HepG2 (cell line): ENCODE results near the gene RPL37A. TPM values are rescaled to one million over a fixed set of nuclear protein-coding genes. Genes with fewer than 3 reads are reported as not detected.

ENCODE experiments used
- ATAD3A ChIP-seq: sonication (generic); formaldehyde crosslinking; IDR thresholded peaks from 2 replicates; pipeline ENCODE4 v1.4.0; 2020; ENCODE audit warnings: missing genetic modification reagents
- GTF2F1 ChIP-seq: fragments of 150-350 bp; IDR thresholded peaks from 2 replicates; pipeline ENCODE4 v1.6.1; 2014; ENCODE audit warnings: low read length
- KLF15 ChIP-seq: sonication (generic); formaldehyde crosslinking; IDR thresholded peaks from 2 replicates; pipeline ENCODE4 v1.8.1; 2023; ENCODE audit warnings: borderline replicate concordance, mild to moderate bottlenecking, inconsistent platforms, missing genetic modification reagents, mixed read lengths
- KLF16 ChIP-seq, 2 experiments: sonication (generic) in 1 of 2; formaldehyde crosslinking in 1 of 2; IDR thresholded peaks; 2 replicates each; pipeline versions ENCODE4 v1.6.1 to v1.8.0; 2016 to 2023; ENCODE audit warnings: missing genetic modification reagents in 2 of 2, missing compliant biosample characterization in 1 of 2
- PLRG1 ChIP-seq: fragments of 450-650 bp; conservative IDR thresholded peaks from 2 replicates; pipeline ENCODE4 v1.6.1; 2016
- SALL1 ChIP-seq: sonication (generic); formaldehyde crosslinking; IDR thresholded peaks from 2 replicates; pipeline ENCODE4 v1.8.0; 2022; ENCODE audit warnings: mild to moderate bottlenecking, missing genetic modification reagents
- ZFP1 ChIP-seq: IDR thresholded peaks from 2 replicates; pipeline ENCODE4 v1.6.1; 2016
- ZNF143 ChIP-seq: sonication (generic); formaldehyde crosslinking; IDR thresholded peaks from 2 replicates; pipeline ENCODE4 v1.4.0; 2020; ENCODE audit warnings: missing genetic modification reagents
- ZNF431 ChIP-seq: sonication (generic); formaldehyde crosslinking; IDR thresholded peaks from 2 replicates; pipeline ENCODE4 v1.9.0; 2022; ENCODE audit warnings: missing genetic modification reagents, low read depth, mild to moderate bottlenecking, borderline replicate concordance
- polyA plus RNA-seq, 8 experiments: library from polyadenylated mRNA; depleted of rRNA in 3 of 8; stranded (reverse) in 7 of 8; unstranded in 1 of 8; fragments of >200 nt; fragmentation: Illumina TruSeq in 4 of 8; extraction: Trizol in 4 of 8; gene quantifications; 2 replicates each; pipeline versions ENCODE4 v1.2.1 to v1.2.3, GENCODE V29; 2011 to 2016; ENCODE audit warnings: low read depth in 4 of 8, missing spikeins in 1 of 8, mixed read lengths in 1 of 8; ENCODE audit not compliant: insufficient read depth in 1 of 8
- total RNA-seq, 5 experiments: library from RNA; depleted of rRNA; stranded (reverse); fragments of >200 nt; fragmentation: Illumina TruSeq; extraction: Trizol; gene quantifications; 2 replicates each; pipeline ENCODE4 v1.2.3, GENCODE V29; 2016; ENCODE audit warnings: low read depth in 1 of 5
- TF ChIP-seq, protein P1 (sequence below): sonication (generic); formaldehyde crosslinking; IDR thresholded peaks from 2 replicates; pipeline ENCODE4 v1.9.0; 2021; ENCODE audit warnings: missing genetic modification reagents, mild to moderate bottlenecking, borderline replicate concordance
- TF ChIP-seq, protein P2 (sequence below): sonication (generic); formaldehyde crosslinking; IDR thresholded peaks from 2 replicates; pipeline ENCODE4 v1.5.0; 2020; ENCODE audit warnings: missing genetic modification reagents, mild to moderate bottlenecking, borderline replicate concordance
- TF ChIP-seq, protein P3 (sequence below): IDR thresholded peaks from 2 replicates; pipeline ENCODE4 v1.6.1; 2012; ENCODE audit warnings: low read depth, low read length, improper control_type of control experiment
- TF ChIP-seq, protein P4 (sequence below), 2 experiments: IDR thresholded peaks; 2 replicates each; pipeline ENCODE4 v1.6.1; 2011 to 2012; ENCODE audit warnings: low read length in 2 of 2, borderline replicate concordance in 1 of 2, low read depth in 1 of 2, mild to moderate bottlenecking in 1 of 2, moderate library complexity in 1 of 2
- TF ChIP-seq, protein P5 (sequence below): IDR thresholded peaks from 2 replicates; pipeline ENCODE4 v1.6.1; 2018; ENCODE audit warnings: missing genetic modification reagents
- TF ChIP-seq, protein P6 (sequence below), 2 experiments: sonication (generic) in 1 of 2; formaldehyde crosslinking in 1 of 2; IDR thresholded peaks; 2 replicates each; pipeline versions ENCODE4 v1.6.1 to v1.9.0; 2014 to 2022; ENCODE audit warnings: antibody characterized with exemption in 1 of 2, borderline replicate concordance in 1 of 2, inconsistent platforms in 1 of 2, low read depth in 1 of 2, missing genetic modification reagents in 1 of 2

Gene RPL37A
- total and polyA plus RNA-seq, 2 of the 13 experiments (the other 11 are each of a cell fraction or from before 2014, with no cell fraction given) = 6,902 to 7,910 TPM

DNA sequence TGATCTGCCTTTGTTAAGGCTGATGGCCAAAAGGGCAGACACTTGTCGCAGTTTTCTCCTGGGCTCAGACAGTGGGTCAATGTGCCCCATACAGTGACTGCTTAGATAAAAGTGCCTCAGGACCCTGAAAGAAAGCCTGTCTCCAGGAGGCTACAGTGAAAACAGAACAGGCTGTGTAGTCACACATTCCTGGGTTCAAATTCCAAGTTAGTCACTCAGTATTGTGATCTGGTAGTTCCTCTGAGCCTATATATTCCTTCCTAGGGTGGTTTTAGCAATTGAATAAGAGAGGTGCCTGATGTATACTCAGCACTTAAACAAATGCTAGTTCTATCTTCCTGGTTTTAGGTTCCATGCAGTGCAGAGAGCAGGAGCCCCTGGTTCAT, 54.4 kb downstream of the RPL37A start (continued):
- TF ChIP-seq, protein P1, sequence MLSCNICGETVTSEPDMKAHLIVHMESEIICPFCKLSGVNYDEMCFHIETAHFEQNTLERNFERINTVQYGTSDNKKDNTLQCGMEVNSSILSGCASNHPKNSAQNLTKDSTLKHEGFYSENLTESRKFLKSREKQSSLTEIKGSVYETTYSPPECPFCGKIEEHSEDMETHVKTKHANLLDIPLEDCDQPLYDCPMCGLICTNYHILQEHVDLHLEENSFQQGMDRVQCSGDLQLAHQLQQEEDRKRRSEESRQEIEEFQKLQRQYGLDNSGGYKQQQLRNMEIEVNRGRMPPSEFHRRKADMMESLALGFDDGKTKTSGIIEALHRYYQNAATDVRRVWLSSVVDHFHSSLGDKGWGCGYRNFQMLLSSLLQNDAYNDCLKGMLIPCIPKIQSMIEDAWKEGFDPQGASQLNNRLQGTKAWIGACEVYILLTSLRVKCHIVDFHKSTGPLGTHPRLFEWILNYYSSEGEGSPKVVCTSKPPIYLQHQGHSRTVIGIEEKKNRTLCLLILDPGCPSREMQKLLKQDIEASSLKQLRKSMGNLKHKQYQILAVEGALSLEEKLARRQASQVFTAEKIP = no peak
- TF ChIP-seq ATAD3A (CRISPR knock-in tag) (no peak), ZNF143 (no peak), SALL1 (CRISPR knock-in tag) (peak; percentile 55), KLF15 (no peak), KLF16 (CRISPR knock-in tag; IDR thresholded peaks at IDR 0.05) (no peak), GTF2F1 (no peak), ZNF431 (CRISPR knock-in tag) (peak; percentile 31; the same call in 1 of the 2 replicates), PLRG1 (no peak), ZFP1 (CRISPR knock-in tag) (no peak)
- TF ChIP-seq, protein P2, sequence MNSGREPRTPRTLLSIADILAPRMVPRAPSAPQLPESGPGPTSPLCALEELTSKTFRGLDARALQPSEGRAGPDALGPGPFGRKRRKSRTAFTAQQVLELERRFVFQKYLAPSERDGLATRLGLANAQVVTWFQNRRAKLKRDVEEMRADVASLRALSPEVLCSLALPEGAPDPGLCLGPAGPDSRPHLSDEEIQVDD = no peak
- TF ChIP-seq, protein P3, sequence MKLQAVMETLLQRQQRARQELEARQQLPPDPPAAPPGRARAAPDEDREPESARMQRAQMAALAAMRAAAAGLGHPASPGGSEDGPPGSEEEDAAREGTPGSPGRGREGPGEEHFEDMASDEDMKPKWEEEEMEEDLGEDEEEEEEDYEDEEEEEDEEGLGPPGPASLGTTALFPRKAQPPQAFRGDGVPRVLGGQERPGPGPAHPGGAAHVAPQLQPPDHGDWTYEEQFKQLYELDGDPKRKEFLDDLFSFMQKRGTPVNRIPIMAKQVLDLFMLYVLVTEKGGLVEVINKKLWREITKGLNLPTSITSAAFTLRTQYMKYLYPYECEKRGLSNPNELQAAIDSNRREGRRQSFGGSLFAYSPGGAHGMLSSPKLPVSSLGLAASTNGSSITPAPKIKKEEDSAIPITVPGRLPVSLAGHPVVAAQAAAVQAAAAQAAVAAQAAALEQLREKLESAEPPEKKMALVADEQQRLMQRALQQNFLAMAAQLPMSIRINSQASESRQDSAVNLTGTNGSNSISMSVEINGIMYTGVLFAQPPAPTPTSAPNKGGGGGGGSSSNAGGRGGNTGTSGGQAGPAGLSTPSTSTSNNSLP = peak; percentile 67
- TF ChIP-seq, protein P4, sequence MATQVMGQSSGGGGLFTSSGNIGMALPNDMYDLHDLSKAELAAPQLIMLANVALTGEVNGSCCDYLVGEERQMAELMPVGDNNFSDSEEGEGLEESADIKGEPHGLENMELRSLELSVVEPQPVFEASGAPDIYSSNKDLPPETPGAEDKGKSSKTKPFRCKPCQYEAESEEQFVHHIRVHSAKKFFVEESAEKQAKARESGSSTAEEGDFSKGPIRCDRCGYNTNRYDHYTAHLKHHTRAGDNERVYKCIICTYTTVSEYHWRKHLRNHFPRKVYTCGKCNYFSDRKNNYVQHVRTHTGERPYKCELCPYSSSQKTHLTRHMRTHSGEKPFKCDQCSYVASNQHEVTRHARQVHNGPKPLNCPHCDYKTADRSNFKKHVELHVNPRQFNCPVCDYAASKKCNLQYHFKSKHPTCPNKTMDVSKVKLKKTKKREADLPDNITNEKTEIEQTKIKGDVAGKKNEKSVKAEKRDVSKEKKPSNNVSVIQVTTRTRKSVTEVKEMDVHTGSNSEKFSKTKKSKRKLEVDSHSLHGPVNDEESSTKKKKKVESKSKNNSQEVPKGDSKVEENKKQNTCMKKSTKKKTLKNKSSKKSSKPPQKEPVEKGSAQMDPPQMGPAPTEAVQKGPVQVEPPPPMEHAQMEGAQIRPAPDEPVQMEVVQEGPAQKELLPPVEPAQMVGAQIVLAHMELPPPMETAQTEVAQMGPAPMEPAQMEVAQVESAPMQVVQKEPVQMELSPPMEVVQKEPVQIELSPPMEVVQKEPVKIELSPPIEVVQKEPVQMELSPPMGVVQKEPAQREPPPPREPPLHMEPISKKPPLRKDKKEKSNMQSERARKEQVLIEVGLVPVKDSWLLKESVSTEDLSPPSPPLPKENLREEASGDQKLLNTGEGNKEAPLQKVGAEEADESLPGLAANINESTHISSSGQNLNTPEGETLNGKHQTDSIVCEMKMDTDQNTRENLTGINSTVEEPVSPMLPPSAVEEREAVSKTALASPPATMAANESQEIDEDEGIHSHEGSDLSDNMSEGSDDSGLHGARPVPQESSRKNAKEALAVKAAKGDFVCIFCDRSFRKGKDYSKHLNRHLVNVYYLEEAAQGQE (IDR thresholded peaks at IDR 0.05; ENCODE audit: borderline replicate concordance in 1 of 2, low read depth in 1 of 2, low read length in 2 of 2) = no peak
- TF ChIP-seq, protein P5, sequence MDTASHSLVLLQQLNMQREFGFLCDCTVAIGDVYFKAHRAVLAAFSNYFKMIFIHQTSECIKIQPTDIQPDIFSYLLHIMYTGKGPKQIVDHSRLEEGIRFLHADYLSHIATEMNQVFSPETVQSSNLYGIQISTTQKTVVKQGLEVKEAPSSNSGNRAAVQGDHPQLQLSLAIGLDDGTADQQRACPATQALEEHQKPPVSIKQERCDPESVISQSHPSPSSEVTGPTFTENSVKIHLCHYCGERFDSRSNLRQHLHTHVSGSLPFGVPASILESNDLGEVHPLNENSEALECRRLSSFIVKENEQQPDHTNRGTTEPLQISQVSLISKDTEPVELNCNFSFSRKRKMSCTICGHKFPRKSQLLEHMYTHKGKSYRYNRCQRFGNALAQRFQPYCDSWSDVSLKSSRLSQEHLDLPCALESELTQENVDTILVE = no peak
- TF ChIP-seq, protein P6, sequence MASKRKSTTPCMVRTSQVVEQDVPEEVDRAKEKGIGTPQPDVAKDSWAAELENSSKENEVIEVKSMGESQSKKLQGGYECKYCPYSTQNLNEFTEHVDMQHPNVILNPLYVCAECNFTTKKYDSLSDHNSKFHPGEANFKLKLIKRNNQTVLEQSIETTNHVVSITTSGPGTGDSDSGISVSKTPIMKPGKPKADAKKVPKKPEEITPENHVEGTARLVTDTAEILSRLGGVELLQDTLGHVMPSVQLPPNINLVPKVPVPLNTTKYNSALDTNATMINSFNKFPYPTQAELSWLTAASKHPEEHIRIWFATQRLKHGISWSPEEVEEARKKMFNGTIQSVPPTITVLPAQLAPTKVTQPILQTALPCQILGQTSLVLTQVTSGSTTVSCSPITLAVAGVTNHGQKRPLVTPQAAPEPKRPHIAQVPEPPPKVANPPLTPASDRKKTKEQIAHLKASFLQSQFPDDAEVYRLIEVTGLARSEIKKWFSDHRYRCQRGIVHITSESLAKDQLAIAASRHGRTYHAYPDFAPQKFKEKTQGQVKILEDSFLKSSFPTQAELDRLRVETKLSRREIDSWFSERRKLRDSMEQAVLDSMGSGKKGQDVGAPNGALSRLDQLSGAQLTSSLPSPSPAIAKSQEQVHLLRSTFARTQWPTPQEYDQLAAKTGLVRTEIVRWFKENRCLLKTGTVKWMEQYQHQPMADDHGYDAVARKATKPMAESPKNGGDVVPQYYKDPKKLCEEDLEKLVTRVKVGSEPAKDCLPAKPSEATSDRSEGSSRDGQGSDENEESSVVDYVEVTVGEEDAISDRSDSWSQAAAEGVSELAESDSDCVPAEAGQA (IDR thresholded peaks at IDR 0.05; ENCODE audit: low read depth) = no peak
- TF ChIP-seq, protein P6 (CRISPR knock-in tag; IDR thresholded peaks at IDR 0.05; ENCODE audit: borderline replicate concordance) = no peak
